Activated gamma-delta T cell (primary cell): ENCODE results near the gene AGXT.
"Not testable (repeated sequence)": the region's sequence is repeated elsewhere in the genome, so short reads cannot be mapped to it uniquely, and the experiment has no call there.

Source experiments
- DNase-seq: peaks from one replicate; lab custom pipeline; 2025; lab: John Stamatoyannopoulos, UW

The AGXT gene

DNA sequence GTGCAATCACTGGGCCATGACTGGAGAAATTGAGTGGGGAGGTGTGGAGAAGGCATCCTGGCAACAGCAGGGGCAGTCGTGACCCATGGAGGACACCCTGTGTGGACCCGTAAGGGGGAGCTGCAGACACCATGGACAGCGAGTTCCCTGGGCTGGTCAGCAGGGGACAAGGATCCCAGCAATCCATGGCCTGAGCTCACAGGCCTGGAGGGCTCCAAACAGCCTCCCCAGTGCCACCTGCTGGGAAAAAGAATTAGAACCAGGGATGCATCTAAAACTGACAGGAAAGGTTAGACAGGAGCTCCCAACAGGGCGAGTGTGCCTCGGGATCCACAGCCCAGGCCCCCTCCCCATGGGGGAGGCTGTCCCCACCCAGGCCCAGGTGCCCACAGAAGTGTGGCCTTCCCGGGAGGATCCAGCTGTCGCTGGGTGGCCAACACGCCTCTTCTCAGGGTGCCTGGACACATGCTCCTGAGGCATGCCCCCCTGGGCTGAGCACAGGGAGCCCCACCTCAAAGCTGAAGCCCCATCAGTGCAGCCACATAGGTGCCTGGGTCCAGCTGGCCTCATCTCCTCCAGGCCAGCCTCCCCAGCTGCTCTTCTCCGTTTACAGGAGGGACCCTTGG, 28.1 kb upstream of the AGXT start:
- no peak for DNase-seq

DNA sequence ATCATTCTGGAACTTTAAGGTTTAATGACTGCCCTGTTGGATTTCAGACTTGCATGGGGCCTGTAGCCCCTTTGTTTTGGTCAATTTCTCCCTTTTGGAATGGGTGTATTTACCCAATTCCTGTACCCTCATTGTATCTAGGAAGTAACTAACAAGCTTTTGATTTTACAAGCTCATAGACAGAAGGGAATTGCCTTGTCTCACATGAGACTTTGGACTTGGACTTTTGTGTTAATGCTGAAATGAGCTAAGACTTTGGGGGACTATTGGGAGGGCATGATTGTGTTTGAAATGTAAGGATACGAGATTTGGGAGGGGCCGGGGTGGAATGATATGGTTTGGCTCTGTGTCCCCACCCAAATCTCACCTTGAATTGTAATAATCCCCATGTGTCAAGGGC, 22.3 kb upstream of the AGXT start:
- not testable (repeated sequence) for DNase-seq

DNA sequence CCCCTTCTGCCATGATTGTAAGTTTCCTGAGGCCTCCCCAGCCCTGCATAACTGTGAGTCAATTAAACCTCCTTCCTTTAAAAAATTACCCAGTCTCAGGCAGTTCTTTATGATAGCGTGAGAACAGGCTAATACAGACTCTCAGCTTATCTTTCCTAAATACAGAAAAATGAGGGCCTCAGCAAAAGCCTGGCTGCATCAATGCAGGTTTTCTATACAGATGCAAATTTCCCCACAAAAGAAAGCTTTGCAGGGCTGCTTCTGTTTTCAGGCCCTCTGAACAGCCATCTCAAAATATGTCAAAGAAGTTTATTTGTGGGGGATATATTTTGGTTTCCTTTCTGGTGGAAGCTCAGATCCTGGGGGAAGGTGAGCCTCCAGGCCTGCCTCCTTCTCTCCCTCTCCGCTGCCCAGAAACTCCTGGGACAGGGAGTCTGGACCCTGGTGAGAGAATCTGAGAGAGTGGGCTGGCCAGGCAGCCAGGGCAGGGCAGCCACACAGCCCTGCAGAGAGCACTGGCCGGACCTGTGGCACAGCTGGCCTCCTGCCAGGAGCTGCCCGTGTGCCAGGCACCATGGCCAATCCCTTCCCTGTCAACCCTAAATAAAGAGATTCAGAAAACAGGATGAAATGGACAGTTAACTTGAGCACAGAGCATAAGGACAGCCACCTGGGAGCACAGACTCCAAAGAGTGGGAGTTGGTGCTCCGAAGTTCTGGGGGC, 21.6 kb upstream of the AGXT start:
- no peak for DNase-seq

DNA sequence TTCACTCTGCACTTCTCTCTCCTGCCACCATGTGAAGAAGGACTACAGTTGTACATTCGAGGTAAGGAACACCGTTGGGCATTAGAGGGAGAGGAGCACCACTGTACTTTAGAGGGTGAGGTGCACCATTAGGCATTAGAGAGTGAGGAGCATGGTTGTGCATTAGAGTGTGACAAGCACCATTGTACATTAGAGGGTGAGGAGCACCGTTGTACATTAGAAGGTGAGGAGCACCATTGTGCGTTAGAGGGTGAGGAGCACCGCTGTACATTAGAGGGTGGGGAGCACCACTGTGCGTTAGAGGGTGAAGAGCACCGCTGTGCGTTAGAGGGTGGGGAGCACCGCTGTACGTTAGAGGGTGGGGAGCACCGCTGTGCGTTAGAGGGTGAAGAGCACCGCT, 20.8 kb upstream of the AGXT start:
- DNase-seq, result no peak

DNA sequence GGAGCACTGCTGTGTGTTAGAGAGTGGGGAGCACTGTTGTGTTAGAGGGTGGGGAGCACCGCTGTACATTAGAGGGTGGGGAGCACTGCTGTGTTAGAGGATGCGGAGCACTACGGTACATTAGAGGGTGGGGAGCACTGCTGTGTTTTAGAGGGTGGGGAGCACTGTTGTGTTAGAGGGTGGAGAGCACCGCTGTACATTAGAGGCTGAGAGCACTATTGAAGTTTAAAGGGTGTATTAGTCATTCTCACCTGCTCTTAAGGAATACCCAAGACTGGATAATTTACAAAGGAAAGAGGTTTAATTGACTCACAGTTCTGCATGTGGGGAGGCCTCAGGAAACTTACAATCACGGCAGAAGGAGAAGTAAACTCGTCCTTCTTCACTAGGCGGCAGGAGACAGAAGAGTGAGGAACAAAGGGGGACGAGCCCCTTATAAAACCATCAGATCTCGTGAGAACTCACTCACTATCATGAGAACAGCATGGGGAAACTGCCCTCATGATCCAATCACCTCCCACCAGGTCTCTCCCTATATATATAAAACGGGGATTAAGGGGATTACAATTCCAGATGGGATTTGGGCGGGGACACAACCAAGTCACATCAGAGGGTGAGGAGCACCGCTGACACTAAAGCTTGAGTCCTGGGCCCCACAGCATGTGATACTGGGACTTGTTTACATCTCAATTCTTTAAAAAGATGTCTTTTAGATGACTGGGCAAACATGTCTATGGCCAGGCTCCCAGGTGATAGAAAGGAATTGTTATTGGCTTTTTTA, 19.5 kb upstream of the AGXT start:
- DNase-seq, result no peak

DNA sequence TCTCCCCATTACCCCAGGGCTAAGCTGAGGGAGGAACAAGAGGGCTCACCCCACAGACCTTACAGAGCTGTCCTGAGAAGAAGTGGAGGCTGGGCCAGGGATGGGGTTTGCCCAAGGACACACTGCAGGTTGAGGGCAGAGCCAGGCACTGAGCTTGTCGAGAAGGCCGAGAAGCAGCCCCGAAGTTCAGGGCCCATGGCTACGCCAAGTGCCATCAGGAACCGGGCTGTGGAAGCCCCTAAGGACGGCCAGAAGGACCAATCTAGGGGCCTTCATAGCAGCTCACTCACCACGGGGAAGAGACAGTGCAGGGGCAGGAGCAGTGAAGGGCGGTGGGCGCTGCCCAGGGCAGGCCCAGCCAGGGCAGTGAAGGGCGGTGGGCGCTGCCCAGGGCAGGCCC, 18.6 kb upstream of the AGXT start:
- DNase-seq, result no peak

DNA sequence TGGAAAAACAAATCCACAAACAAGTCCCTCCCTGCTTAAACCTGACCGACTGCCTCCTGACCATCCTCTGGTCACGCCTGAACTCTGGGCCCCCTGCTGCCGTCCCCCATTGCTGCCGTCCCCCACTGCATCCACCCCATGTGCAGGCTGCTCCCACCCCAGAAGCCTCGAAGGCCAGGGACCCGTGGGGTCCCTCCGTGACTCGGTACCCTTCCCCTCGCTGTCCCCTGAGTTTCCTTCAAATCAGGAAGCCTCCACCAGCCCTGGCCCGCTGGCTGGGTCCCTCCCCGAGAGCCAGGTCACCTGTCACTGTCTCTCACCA, 17.9 kb upstream of the AGXT start:
- DNase-seq, result no peak

DNA sequence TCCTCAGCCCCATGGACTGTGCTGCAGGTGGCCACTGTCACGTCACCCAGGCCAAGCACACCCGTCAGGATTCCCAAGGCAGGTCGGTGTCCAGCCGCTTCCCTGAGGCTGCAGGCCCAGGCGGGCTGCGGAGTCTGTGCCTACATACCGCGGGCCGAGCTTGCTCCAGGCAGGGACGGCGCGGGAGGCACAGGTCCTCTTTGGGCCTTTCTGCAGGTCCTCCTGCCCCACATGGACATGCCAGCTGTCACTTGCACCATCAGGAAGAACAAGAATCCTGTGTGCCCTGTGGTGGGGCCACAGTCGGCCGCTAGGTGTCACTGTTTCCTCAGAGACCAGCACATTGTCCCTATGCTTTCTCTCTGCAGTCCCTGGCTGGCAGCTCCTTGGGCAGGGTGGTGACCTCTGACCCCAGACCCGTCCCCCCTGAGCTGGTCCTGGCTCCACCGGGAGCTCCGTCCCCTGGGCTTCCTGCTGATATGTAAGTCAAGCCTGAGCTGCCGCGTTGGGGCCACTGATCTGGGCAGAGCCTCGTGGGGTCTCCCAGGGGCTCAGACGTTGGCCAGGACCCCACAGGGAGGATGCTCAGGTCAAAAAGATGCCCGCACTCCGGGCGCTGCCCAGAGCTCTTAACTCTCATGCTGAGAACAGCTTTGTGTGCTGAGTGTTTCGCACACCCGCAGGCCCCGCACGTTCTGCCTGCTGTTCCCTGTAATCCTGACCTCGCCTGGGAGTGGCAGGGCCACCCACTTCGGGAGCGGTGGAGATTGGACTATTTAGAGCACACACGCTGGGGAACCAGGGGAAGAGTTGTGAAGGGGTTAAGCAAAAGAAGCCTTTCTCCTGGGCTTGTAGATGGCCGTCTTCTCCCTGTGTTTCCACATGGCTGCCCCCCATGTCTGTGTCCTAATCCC, 17.3 kb upstream of the AGXT start:
- no peak for DNase-seq

DNA sequence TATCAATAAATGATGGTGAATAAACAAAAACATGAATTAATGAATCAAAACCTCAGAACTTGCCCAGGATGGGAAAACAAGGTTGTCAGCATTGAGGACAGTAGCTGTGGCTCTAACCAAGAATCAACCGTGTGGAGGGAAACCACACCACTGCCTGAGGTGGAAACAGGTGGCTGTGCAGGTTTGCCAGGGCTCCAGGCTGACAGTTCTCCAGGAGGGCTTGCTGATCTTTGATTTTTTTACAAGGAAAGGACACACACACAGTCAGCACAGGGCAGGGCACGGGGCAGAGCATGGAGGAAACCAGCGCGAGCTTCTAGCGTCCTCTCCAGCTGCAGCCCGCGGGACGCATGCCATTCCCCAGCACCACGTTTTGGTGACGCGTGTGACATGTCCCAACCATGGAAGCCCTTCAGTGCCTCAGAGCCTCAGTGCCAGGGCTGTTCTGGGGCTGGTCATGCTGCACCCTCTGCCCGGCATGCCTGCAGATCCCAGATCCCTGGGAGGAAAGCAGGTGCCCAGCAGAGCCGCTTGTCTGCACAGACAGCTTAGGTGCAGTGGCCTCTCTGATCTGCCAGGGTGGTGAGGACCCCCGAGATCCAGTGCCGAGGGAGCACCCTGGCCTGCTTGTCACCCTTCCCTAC, 15.8 kb upstream of the AGXT start:
- no peak for DNase-seq

DNA sequence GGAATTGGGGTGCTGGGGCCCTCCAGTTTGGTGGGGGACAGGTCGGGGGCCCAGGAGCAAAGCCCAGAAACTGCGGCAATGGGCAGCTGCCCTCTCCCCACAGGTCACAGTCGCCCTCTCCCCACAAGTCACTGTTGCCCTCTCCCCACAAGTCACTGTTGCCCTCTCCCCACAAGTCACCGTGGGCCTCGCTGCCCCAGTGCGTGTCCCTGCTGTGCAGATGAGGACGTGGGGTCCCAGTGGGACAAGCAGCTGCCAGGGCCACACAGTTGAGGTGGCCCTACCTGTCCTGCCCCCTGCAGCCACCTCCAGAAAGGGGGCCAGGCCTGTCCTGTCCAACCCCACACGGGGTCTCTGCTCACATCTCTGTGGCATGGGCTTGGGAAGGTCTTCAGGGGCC, 13.0 kb upstream of the AGXT start:
- DNase-seq, result no peak

DNA sequence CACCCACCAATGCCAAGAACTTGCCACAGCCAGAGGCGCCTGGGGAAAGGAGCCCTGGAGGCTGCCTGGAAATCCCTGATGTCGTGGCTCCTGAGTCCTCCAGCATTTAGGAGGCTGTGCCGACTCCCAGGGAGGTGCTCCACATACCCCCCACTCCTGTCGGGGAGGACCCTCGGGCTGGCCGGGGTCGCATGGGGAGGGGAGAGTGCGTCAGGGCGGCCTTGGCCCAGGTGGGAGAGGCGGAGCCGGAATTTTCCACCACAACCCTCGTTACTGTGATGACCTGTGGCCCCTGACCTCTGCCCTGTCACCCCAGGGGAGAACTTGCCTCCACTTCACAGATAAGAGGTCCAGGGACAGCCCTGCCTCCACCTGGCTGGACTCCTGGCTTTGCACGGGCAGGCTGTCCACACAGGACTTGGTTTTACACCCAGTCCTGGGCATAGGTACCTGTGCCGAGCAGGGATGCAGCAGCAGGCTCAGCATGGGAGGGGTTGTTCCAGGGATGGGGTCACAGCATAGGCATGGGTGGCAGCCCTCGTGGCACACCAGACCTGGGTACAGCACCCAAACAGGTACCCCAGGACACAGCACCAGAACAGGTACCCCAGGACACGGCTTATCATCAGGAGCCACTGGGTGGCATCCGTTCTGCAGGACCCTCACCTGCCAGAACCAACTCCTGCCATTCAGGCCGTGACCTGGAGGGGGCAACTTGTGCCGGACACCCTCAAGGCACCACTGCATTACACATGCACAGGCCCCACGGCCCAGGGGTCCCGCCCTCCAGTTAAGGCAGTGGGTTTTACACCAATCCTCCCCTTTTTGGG, 12.3 kb upstream of the AGXT start:
- no peak for DNase-seq

DNA sequence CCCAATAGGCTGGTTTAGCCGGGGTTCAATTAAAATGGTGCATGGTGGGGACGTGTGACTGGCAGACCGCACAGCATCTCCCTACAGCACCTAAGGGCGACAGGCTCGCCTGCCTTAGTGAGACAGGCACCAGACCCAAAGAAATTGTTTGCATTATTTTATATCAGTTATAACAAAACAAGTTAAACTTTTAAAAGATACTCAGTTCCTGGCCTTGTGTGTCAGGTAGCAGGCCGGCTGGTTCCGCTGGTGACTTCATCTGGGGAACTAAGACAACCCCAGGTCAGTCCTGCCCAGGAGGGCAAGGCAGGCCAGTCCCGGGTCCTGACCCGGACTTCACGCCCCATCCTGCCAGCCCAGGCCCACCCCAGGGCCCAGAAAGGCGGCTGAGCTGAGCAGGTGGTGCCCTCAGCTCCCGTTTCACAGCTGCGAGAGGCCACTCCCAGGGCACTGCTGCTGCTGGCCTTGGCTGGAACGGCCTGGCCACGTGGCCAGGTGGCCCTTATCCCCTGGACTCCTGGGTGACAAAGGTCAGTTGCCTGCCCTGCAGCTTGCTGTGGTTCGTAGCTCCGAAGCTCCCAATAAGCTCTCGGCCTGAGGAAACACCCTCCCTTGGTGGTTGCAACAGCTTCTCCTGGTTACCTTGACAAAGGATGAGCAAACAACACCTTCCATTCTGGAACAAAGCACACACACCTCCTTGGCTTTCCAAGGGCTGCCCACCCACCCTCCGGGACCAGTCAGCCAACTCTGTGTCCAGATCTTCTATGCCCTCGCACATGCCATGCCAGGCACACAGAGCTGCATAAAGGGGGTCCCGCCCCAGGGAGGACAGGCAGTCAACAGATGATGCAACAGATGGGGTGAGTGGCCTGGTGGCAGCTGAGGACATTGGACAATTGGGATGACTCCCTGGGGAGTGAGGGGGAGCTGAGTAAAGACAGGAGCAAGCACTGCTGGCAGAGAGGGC, 11.3 kb upstream of the AGXT start:
- no peak for DNase-seq

DNA sequence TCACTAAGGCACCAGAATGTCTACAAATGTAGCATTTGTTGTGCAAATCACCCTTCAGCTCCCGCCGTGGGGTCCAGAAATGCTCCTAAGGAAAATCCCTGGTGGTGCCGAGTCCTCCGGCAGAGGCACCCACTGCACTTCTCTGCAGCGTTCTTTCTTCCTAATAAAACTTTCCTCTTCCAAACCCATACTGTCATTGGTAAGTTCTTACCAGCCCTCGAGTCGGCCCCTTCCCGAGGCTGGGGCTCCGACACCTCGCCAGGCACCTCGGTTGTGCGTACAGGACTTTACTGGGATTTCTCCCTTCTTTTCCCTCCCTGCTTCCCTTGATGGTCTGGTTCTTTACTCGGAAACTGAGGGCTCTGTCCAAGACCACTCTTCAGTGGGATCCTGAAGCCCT, 10.3 kb upstream of the AGXT start:
- DNase-seq, result no peak

DNA sequence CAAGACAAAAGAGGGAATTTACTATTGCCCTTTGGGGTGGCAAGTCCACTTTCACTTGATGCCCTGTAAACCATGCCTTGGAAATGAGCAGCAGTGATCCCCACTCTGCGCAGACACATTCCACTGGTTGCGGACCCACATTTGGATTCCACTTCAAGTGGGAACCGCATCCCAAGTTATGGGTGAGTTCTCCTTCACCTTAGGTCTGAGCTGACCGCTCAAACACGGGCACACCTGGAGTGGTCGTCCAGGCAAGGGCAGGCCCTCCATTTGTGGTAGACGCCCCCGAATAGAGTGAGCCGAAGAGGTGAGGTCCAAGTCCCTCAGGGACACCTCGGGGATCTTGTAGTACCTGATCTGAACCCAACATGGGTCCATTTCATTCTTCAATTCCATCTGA, 9.8 kb upstream of the AGXT start:
- DNase-seq, result no peak

DNA sequence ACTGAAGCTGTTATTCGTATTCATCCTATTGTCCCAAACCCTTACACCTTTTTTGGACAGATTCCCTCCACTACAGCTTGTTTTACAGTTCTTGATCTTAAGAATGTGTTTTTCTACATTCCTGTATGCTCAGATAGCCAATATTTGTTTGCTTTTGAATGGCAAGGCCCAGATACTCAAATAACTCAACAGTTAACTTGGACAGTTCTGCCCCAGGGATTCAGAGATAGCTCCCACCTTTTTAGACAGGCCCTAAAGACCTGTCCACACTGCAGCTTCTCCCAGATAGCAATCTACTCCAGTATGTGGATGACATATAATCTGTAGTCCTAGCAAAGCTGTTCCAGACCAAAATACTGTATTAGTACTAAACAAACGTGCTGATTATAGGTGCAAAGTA, 7.1 kb upstream of the AGXT start:
- DNase-seq, result no peak

DNA sequence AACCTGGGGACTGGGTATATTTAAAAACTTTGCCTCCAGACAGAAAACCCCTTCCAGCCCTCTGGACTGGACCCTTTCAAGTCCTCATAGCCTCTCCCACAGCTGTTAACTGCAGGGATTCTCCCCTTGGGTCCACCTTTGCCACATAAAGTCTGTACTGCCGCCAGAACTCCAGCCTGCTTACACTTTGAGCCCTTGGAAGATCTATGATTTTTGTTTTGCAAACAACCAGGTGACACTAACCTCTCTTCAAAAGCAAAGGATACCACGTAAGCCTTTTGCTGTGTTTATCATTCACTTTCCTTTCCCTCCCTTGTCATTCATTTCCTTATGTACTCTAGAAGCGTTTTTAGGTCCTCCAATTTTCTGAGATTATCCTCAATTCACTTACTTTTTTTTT, 4.1 kb upstream of the AGXT start:
- DNase-seq, result no peak

DNA sequence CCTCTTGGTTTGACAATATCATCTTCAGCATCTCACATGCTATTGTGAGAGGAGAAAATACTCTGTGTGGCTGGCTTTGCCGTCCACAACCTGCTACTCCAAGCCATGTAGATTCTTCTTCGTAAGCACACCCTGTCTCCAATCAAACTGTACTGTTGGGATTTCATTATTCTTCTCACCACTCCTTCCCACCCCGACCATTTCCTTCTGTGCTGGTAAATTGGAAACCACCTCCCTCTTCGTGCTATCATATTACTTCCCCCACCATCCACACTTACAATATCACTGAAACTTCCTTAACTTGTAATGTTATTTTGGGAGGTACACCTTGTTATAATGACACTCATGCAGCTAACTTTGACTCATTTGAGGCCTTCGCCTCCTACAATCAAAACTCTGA, 3.2 kb upstream of the AGXT start:
- no peak for DNase-seq

DNA sequence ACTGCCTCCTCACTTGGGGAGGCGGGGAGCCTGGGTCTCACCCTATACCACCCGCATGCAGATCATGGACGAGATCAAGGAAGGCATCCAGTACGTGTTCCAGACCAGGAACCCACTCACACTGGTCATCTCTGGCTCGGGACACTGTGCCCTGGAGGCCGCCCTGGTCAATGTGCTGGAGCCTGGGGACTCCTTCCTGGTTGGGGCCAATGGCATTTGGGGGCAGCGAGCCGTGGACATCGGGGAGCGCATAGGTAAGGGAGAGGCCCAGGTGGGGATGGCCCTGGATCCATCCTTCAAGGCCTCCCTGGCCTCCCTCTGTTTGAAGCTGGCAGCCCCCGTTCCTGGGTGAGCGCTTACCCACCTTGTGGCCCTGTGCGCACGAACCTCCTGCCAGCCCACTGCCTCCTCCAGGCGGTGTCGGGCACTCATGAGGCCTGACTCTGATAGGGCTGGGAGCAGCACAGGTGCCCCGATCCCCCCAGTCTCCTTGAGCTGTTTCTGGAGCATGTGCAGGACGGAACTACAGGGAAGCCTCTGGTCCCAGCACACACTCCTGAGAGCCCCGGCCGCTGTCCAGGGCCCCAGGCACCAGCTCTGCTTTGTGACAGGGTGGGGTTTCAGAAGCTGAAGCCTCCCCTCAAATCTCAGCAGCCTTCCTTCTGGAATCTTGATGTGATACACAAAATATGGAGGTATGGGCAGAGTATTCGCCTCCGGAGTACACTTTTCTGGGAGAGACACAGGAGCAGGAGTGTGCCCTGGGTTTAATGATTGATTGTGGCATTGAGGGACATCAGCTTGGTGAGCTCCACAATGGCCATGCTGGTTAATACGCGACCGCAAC, 708 bp downstream of the AGXT start:
- no peak for DNase-seq
